Esophagus muscularis mucosa (tissue), 4 donors: Measurements from ENCODE around the gene MAGI1. TPM values are rescaled to one million over a fixed set of nuclear protein-coding genes. Genes with fewer than 3 reads are reported as not detected.

Experiments
- DNase-seq: peaks from one replicate; pipeline ENCODE4 v3.0.0-alpha.2; 2017; ENCODE audit errors: extremely low spot score
- H3K27ac ChIP-seq, 4 donors: fragments of 200-600 bp; sonication (generic); replicated peaks in 1 of 4; 1 replicate in 3 of 4; 2 replicates in 1 of 4; pipeline ENCODE4 v1.5.1; 2016 to 2019; ENCODE audit warnings: mild to moderate bottlenecking in 1 of 4
- H3K27me3 ChIP-seq, 4 donors: fragments of 200-600 bp; sonication (generic); one replicate each; pipeline versions ENCODE4 v1.5.1 to v1.6.0; 2016 to 2019
- H3K36me3 ChIP-seq, 4 donors: fragments of 200-600 bp; sonication (generic); one replicate each; pipeline ENCODE4 v1.5.1; 2016 to 2019
- H3K4me1 ChIP-seq, 4 donors: fragments of 200-600 bp; sonication (generic); one replicate each; pipeline ENCODE4 v1.5.1; 2016 to 2019
- H3K4me3 ChIP-seq, 4 donors: fragments of 200-600 bp; sonication (generic); 1 replicate in 2 of 4; 2 replicates in 2 of 4; pipeline ENCODE4 v1.5.1; 2016 to 2019; ENCODE audit warnings: mild to moderate bottlenecking in 4 of 4, moderate library complexity in 1 of 4
- H3K9me3 ChIP-seq, 4 donors: fragments of 200-600 bp; sonication (generic); 1 replicate in 3 of 4; 2 replicates in 1 of 4; pipeline ENCODE4 v1.5.1; 2016 to 2019
- CTCF ChIP-seq, 3 experiments: fragments of 200-600 bp in 2 of 3; fragments of 450-650 bp in 1 of 3; sonication (generic) in 2 of 3; IDR thresholded peaks; one replicate each; pipeline ENCODE4 v1.5.1; 2017 to 2019; ENCODE audit warnings: antibody characterized with exemption in 3 of 3, mild to moderate bottlenecking in 2 of 3, moderate library complexity in 1 of 3
- EP300 ChIP-seq: sonication (generic); formaldehyde crosslinking; IDR thresholded peaks from one replicate; pipeline ENCODE4 v1.6.1; 2017; ENCODE audit warnings: antibody characterized with exemption
- POLR2A ChIP-seq: fragments of 450-650 bp; IDR thresholded peaks from one replicate; pipeline ENCODE4 v1.6.1; 2017; ENCODE audit warnings: antibody characterized with exemption, moderate library complexity, mild to moderate bottlenecking, low read depth
- POLR2AphosphoS5 ChIP-seq, 2 donors: sonication (generic); formaldehyde crosslinking; IDR thresholded peaks; one replicate each; pipeline ENCODE4 v1.6.1; 2017; ENCODE audit warnings: antibody characterized with exemption in 2 of 2
- WGBS: methylation state at CpG from one replicate; pipeline ENCODE4 v1.1.5; 2018; 5-methylcytosine and 5-hydroxymethylcytosine counted together
- intact Hi-C: fragments of 100-400 bp; cut with DNase I; formaldehyde crosslinking; loops from one replicate; pipeline ENCODE4 v1.15.1; 2023
- total RNA-seq, 4 donors: library from RNA; depleted of rRNA; stranded (reverse); fragments of >200 nt; gene quantifications; one replicate each; pipeline versions ENCODE4 v1.1.0 to v1.2.1, GENCODE V29; 2016

The MAGI1 gene
- total RNA-seq, 4 donors from 2014 or later = 17.1 to 35.1 (median 25.2) TPM

GRCh38 chr3:65702202-65702601 is 336.5 kb downstream of the MAGI1 start:
- 87% methylated on average over 2 of the region's 2 CpGs for WGBS
- no peak overlapping the region for H3K4me3 ChIP-seq
- DNase-seq = no peak
- peaks cover 0 to 10% (median 6%) of the 10 kb centered on the region in 4 donors for H3K4me1 ChIP-seq
- no peaks in the 10 kb centered on the region for H3K36me3 ChIP-seq
- no peaks in the 10 kb centered on the region for H3K27me3 ChIP-seq
- no peaks in the 10 kb centered on the region for H3K9me3 ChIP-seq
- intact Hi-C loops = no loop called here
- H3K27ac ChIP-seq = no peak overlapping the region
- no peak for TF ChIP-seq EP300
- TF ChIP-seq POLR2AphosphoS5 (IDR thresholded peaks at IDR 0.05) = no peak

- Histone ChIP-seq H3K27ac (no peak overlapping the region), H3K36me3 (no peaks in the 10 kb centered on the region), H3K4me1 (peaks cover 0 to 3% (median under 1%) of the 10 kb centered on the region in 4 donors), H3K27me3 (no peaks in the 10 kb centered on the region), H3K9me3 (no peaks in the 10 kb centered on the region), H3K4me3 (no peak overlapping the region)
- no peak for DNase-seq
- TF ChIP-seq EP300 (no peak), CTCF (IDR thresholded peaks at IDR 0.05) (no peak), POLR2AphosphoS5 (IDR thresholded peaks at IDR 0.05) (no peak), POLR2A (no peak)
- 94% methylated on average over 4 of the region's 4 CpGs for WGBS
- intact Hi-C loops = no loop called here
These were observed 337.2 kb downstream of the MAGI1 start for GRCh38 chr3:65701516-65701915.

GRCh38 chr3:65689436-65689835 is 349.3 kb downstream of the MAGI1 start:
- 93% methylated on average over 3 of the region's 3 CpGs for WGBS
- Histone ChIP-seq H3K4me1 (peaks cover 3 to 15% (median 12%) of the 10 kb centered on the region in 4 donors), H3K27ac (no peak overlapping the region), H3K36me3 (no peaks in the 10 kb centered on the region), H3K27me3 (no peaks in the 10 kb centered on the region), H3K9me3 (no peaks in the 10 kb centered on the region), H3K4me3 (no peak overlapping the region)
- TF ChIP-seq EP300 (no peak), POLR2AphosphoS5 (IDR thresholded peaks at IDR 0.05) (no peak), CTCF (IDR thresholded peaks at IDR 0.05) (no peak), POLR2A (no peak)
- no peak for DNase-seq
- intact Hi-C loops = no loop called here

GRCh38 chr3:65687741-65688140 is 351.0 kb downstream of the MAGI1 start:
- intact Hi-C loops = no loop called here
- Histone ChIP-seq H3K27ac (no peak overlapping the region), H3K9me3 (no peaks in the 10 kb centered on the region), H3K4me1 (peaks cover 3 to 15% (median 12%) of the 10 kb centered on the region in 4 donors), H3K4me3 (no peak overlapping the region), H3K36me3 (no peaks in the 10 kb centered on the region), H3K27me3 (no peaks in the 10 kb centered on the region)
- whole genome bisulfite sequencing = 95% methylated on average over 4 of the region's 5 CpGs
- TF ChIP-seq POLR2A (no peak), CTCF (IDR thresholded peaks at IDR 0.05) (no peak), EP300 (no peak), POLR2AphosphoS5 (IDR thresholded peaks at IDR 0.05) (no peak)
- DNase-seq = peak; percentile 91

GRCh38 chr3:65685621-65686235 is 353.0 kb downstream of the MAGI1 start:
- Histone ChIP-seq H3K36me3 (no peaks in the 10 kb centered on the region), H3K4me3 (no peak overlapping the region), H3K27me3 (no peaks in the 10 kb centered on the region), H3K27ac (no peak overlapping the region), H3K9me3 (no peaks in the 10 kb centered on the region), H3K4me1 (peaks cover 3 to 10% (median 9%) of the 10 kb centered on the region in 4 donors)
- intact Hi-C loops = no loop called here
- WGBS = 44% methylated on average over 5 of the region's 5 CpGs
- DNase-seq = peak; percentile 66
- TF ChIP-seq POLR2A (no peak), EP300 (no peak), CTCF (IDR thresholded peaks at IDR 0.05) (no peak), POLR2AphosphoS5 (IDR thresholded peaks at IDR 0.05) (no peak)
